Kidney epithelial cell (primary cell): ENCODE measurements around the gene BMP4. TPM values are rescaled to one million over a fixed set of nuclear protein-coding genes. Genes with fewer than 3 reads are reported as not detected.

ENCODE experiments used
- DNase-seq: peaks from one replicate; pipeline ENCODE4 v3.0.0-alpha.2; 2010; ENCODE audit warnings: low read depth
- H3K27me3 ChIP-seq: 2 replicates; pipeline ENCODE4 v1.6.0; 2011; ENCODE audit warnings: low read length; ENCODE audit not compliant: control insufficient read depth, insufficient read depth
- H3K36me3 ChIP-seq: 2 replicates; pipeline ENCODE4 v1.5.1; 2011; ENCODE audit warnings: low read length; ENCODE audit not compliant: control insufficient read depth, insufficient read depth
- H3K4me3 ChIP-seq: 2 replicates; pipeline ENCODE4 v1.5.1; 2011; ENCODE audit warnings: low read depth, mild to moderate bottlenecking, control low read depth, low read length
- CTCF ChIP-seq: IDR thresholded peaks from 2 replicates; pipeline ENCODE4 v1.5.1; 2011; ENCODE audit warnings: mild to moderate bottlenecking, moderate library complexity, low read length, control low read depth, inconsistent platforms; ENCODE audit not compliant: insufficient read depth, poor library complexity, severe bottlenecking
- total RNA-seq: library from RNA; depleted of rRNA; stranded (reverse); fragments of >200 nt; gene quantifications from 2 replicates; pipeline ENCODE4 v1.2.3, GENCODE V29; 2015

Gene BMP4
- total RNA-seq, 1 donor from 2014 or later: 3.1 TPM

GRCh38 chr14:53942970-53943750, 13.5 kb downstream of the BMP4 start:
- H3K4me3 ChIP-seq: no peak overlapping the region
- no peak for TF ChIP-seq CTCF
- no peaks in the 10 kb centered on the region for H3K36me3 ChIP-seq

GRCh38 chr14:53938136-53938837, 18.3 kb downstream of the BMP4 start:
- Histone ChIP-seq H3K36me3 (no peaks in the 10 kb centered on the region), H3K4me3 (no peak overlapping the region), H3K27me3 (no peaks in the 10 kb centered on the region)
- no peak for DNase-seq
- no peak for TF ChIP-seq CTCF

More at GRCh38 chr14:53942970-53943750, 13.5 kb downstream of the BMP4 start:
- H3K27me3 ChIP-seq: peaks cover 4% of the 10 kb centered on the region
- no peak for DNase-seq

- Histone ChIP-seq H3K4me3 (no peak overlapping the region), H3K36me3 (no peaks in the 10 kb centered on the region), H3K27me3 (no peaks in the 10 kb centered on the region)
- no peak for TF ChIP-seq CTCF
- no peak for DNase-seq
Measured at GRCh38 chr14:53934778-53935414, 21.7 kb downstream of the BMP4 start.

DNA sequence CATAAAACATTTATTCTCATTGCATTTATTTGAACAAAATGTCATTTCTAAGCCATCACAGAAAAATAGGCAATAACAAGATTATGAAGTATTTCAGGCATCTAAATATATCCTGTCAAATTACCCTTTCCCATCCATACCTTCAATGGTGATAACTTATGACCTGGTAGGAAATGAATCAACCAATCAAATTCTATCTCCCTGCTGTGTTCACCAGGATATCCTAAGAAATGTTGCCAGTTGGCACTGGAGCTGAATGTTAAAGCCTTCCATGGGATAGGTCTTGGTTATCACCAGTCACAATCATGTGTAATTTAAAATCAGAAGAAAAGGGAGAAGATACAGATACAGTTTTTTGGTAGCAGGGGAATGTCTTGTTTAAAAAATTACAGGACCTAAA, 23.7 kb downstream of the BMP4 start:
- Histone ChIP-seq H3K36me3 (no peaks in the 10 kb centered on the region), H3K4me3 (no peak overlapping the region), H3K27me3 (no peaks in the 10 kb centered on the region)
- DNase-seq: no peak
- TF ChIP-seq CTCF: no peak

DNA sequence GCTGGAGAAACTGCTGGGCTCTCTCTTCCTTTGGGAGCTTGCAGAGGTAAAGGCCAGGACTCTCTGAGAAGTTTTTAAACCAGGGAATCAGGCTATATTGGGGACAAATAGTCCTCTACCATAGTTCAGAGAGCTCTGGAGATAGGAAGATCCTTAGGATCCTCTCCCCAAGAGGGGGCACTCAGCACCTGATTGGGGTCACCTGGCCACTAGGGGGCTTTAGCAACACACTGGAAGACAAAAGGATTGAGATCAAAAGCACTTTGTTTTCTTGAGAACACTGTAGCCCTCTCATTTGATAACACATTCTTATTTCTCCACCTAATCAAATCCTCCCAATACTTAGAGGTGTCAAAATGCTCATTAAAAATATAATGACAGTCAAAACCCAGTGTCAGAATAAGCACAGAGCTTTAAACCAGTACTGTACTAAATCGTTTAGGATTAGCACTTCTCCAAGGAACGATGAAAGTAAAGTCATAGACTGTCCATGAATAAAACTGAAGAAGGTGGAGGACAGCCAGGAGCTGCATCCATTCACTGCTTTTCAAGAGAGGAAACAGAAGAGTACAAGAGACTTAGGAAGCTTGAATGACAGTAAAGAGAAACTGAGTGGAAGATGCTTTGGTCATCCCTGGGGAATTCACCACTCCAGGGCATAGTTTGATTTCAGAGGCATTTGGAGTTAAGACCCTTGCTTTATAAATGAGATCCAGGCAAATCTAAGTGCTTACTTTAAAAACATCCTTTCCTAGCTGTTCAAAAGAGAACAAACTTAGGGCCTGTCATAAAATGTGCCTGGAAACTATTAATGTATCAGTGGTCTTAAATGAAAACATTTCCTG, 26.5 kb downstream of the BMP4 start:
- no peak overlapping the region for H3K4me3 ChIP-seq
- no peak for DNase-seq
- H3K27me3 ChIP-seq: no peaks in the 10 kb centered on the region
- TF ChIP-seq CTCF: peak; percentile 80
- no peaks in the 10 kb centered on the region for H3K36me3 ChIP-seq
